ENCODE results near the gene ORAI3. TPM values are rescaled to one million over a fixed set of nuclear protein-coding genes. Genes with fewer than 3 reads are reported as not detected.

Gene ORAI3
- total and polyA plus RNA-seq, 2 of the 13 experiments (the other 11 are each of a cell fraction or from before 2014, with no cell fraction given), result 11.4 to 32.0 TPM

DNA sequence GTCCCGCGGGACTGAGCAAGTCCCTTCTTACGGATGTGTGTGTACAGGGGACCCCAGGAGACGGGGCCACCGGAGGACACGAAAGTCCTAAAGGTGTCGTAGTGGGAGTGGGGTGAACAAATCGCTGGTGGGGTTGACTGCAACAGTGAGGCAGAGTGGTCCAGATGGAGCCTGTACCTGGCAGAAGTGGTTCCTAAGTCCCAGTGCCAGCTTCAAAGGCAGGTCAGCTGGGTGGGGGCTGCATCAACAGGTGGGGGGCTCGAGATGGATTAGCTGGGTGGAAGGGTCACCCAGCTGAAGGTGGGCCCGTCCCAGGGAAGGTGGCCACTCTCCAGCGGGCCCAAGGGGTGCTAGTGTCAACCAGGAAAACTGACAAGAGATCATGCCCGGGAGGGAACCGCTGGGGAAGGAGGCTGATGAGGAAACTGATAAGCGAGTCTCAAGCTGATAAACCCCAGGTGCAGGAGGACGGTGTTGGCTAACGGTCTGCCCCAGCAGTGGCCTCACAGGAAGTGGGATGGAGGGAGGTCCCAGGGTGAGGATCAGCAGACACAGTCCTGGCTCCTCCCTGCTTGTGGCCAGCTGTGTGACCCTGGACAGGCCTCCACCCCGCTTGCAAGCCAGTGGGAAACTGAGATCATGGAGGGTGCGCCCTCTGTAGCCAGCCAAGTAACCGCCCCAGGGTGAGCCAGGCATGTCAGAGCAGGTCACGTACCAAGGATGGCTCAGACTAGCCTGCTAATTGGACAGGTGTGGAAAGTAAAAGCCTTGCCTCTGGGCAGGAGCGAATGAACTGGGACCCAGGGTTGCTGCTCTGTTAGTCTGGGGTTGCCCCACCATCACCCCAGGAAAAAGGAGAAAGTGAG lies 1.0 kb downstream of the ORAI3 start (continued):
- TF ChIP-seq ZFAT (CRISPR knock-in tag; conservative IDR thresholded peaks at IDR 0.05), result no peak
- TF ChIP-seq, protein P1, sequence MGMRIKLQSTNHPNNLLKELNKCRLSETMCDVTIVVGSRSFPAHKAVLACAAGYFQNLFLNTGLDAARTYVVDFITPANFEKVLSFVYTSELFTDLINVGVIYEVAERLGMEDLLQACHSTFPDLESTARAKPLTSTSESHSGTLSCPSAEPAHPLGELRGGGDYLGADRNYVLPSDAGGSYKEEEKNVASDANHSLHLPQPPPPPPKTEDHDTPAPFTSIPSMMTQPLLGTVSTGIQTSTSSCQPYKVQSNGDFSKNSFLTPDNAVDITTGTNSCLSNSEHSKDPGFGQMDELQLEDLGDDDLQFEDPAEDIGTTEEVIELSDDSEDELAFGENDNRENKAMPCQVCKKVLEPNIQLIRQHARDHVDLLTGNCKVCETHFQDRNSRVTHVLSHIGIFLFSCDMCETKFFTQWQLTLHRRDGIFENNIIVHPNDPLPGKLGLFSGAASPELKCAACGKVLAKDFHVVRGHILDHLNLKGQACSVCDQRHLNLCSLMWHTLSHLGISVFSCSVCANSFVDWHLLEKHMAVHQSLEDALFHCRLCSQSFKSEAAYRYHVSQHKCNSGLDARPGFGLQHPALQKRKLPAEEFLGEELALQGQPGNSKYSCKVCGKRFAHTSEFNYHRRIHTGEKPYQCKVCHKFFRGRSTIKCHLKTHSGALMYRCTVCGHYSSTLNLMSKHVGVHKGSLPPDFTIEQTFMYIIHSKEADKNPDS (CRISPR knock-in tag; IDR thresholded peaks at IDR 0.05), result no peak
- TF ChIP-seq KLF13 (CRISPR knock-in tag; IDR thresholded peaks at IDR 0.05), result no peak
- TF ChIP-seq CBX1 (IDR thresholded peaks at IDR 0.05; ENCODE audit: low read depth), result no peak
- no peak; the same call in none of the 2 replicates for TF ChIP-seq BCL6 (CRISPR knock-in tag; IDR thresholded peaks at IDR 0.05)
- TF ChIP-seq, protein P2, sequence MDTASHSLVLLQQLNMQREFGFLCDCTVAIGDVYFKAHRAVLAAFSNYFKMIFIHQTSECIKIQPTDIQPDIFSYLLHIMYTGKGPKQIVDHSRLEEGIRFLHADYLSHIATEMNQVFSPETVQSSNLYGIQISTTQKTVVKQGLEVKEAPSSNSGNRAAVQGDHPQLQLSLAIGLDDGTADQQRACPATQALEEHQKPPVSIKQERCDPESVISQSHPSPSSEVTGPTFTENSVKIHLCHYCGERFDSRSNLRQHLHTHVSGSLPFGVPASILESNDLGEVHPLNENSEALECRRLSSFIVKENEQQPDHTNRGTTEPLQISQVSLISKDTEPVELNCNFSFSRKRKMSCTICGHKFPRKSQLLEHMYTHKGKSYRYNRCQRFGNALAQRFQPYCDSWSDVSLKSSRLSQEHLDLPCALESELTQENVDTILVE (CRISPR knock-in tag; IDR thresholded peaks at IDR 0.05), result peak; percentile 95
- TF ChIP-seq ZNF333 (CRISPR knock-in tag; IDR thresholded peaks at IDR 0.05; ENCODE audit: borderline replicate concordance), result 0 out of 2 replicates have a peak, but pooled peaks have one; percentile 35
- peak; percentile 87 for TF ChIP-seq MIER3 (CRISPR knock-in tag; IDR thresholded peaks at IDR 0.05; ENCODE audit: borderline replicate concordance)
- peak; percentile 84; the same call in 1 of the 2 replicates for TF ChIP-seq GTF3A (CRISPR knock-in tag; conservative IDR thresholded peaks at IDR 0.05)
- TF ChIP-seq KMT2A (CRISPR knock-in tag; IDR thresholded peaks at IDR 0.05), result peak; percentile 74
- TF ChIP-seq, protein P3, sequence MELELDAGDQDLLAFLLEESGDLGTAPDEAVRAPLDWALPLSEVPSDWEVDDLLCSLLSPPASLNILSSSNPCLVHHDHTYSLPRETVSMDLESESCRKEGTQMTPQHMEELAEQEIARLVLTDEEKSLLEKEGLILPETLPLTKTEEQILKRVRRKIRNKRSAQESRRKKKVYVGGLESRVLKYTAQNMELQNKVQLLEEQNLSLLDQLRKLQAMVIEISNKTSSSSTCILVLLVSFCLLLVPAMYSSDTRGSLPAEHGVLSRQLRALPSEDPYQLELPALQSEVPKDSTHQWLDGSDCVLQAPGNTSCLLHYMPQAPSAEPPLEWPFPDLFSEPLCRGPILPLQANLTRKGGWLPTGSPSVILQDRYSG (CRISPR knock-in tag; IDR thresholded peaks at IDR 0.05), result 0 out of 2 replicates have a peak, but pooled peaks have one; percentile 4
- TF ChIP-seq ZNF607 (CRISPR knock-in tag; IDR thresholded peaks at IDR 0.05; ENCODE audit: borderline replicate concordance), result peak; percentile 72; the same call in 1 of the 2 replicates
- TF ChIP-seq ONECUT2 (CRISPR knock-in tag; IDR thresholded peaks at IDR 0.05), result 0 out of 2 replicates have a peak, but pooled peaks have one; percentile 48
- no peak for TF ChIP-seq ATF7 (IDR thresholded peaks at IDR 0.05)
- TF ChIP-seq ATF7 (CRISPR knock-in tag; IDR thresholded peaks at IDR 0.05), result peak; percentile 67
- TF ChIP-seq, protein P4, sequence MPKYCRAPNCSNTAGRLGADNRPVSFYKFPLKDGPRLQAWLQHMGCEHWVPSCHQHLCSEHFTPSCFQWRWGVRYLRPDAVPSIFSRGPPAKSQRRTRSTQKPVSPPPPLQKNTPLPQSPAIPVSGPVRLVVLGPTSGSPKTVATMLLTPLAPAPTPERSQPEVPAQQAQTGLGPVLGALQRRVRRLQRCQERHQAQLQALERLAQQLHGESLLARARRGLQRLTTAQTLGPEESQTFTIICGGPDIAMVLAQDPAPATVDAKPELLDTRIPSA (CRISPR knock-in tag; IDR thresholded peaks at IDR 0.05; ENCODE audit: borderline replicate concordance), result peak; percentile 26; the same call in 1 of the 2 replicates
- TF ChIP-seq GATAD2A (CRISPR knock-in tag; IDR thresholded peaks at IDR 0.05), result peak; percentile 90
- TF ChIP-seq RELA (CRISPR knock-in tag; IDR thresholded peaks at IDR 0.05), result peak; percentile 92; the same call in 1 of the 2 replicates
- no peak for TF ChIP-seq ZNF367 (CRISPR knock-in tag; IDR thresholded peaks at IDR 0.05; ENCODE audit: borderline replicate concordance)
- TF ChIP-seq, protein P5, sequence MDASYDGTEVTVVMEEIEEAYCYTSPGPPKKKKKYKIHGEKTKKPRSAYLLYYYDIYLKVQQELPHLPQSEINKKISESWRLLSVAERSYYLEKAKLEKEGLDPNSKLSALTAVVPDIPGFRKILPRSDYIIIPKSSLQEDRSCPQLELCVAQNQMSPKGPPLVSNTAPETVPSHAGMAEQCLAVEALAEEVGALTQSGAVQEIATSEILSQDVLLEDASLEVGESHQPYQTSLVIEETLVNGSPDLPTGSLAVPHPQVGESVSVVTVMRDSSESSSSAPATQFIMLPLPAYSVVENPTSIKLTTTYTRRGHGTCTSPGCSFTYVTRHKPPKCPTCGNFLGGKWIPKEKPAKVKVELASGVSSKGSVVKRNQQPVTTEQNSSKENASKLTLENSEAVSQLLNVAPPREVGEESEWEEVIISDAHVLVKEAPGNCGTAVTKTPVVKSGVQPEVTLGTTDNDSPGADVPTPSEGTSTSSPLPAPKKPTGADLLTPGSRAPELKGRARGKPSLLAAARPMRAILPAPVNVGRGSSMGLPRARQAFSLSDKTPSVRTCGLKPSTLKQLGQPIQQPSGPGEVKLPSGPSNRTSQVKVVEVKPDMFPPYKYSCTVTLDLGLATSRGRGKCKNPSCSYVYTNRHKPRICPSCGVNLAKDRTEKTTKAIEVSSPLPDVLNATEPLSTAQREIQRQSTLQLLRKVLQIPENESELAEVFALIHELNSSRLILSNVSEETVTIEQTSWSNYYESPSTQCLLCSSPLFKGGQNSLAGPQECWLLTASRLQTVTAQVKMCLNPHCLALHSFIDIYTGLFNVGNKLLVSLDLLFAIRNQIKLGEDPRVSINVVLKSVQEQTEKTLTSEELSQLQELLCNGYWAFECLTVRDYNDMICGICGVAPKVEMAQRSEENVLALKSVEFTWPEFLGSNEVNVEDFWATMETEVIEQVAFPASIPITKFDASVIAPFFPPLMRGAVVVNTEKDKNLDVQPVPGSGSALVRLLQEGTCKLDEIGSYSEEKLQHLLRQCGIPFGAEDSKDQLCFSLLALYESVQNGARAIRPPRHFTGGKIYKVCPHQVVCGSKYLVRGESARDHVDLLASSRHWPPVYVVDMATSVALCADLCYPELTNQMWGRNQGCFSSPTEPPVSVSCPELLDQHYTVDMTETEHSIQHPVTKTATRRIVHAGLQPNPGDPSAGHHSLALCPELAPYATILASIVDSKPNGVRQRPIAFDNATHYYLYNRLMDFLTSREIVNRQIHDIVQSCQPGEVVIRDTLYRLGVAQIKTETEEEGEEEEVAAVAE (CRISPR knock-in tag; IDR thresholded peaks at IDR 0.05; ENCODE audit: borderline replicate concordance), result peak; percentile 95
- TF ChIP-seq U2AF2 (IDR thresholded peaks at IDR 0.05; ENCODE audit: low read depth, low read length), result no peak
